ENCODE measurements around the gene ZC2HC1B.

GRCh38 chr6:143842902-143843676 lies 21.2 kb upstream of the ZC2HC1B start, which contains the start of gene LTV1:
- TF ChIP-seq CTCF (IDR thresholded peaks at IDR 0.05 in 8 of 11, conservative IDR thresholded peaks at IDR 0.05 in 3 of 11) (peak in 6 of 11 experiments; percentile 18 to 45 (median 30)), POLR2A (IDR thresholded peaks at IDR 0.05) (peak in 1 of 3 donors; percentile 49)

All from spleen (tissue), 7 donors.